SK-N-SH (cell line): Measurements from ENCODE around the gene SBSN.

Experiments used
- CHD2 ChIP-seq: fragments of 150-350 bp; IDR thresholded peaks from 2 replicates; pipeline ENCODE4 v1.6.1; 2018; ENCODE audit warnings: low read length; ENCODE audit not compliant: partially characterized antibody
- CTCF ChIP-seq: fragments of 200-600 bp; sonication (generic); IDR thresholded peaks from 2 replicates; pipeline ENCODE4 v1.6.1; 2017; ENCODE audit warnings: antibody characterized with exemption, mild to moderate bottlenecking, moderate library complexity
- EP300 ChIP-seq, 2 experiments: IDR thresholded peaks; 2 replicates each; pipeline versions ENCODE4 v1.4.0 to v1.6.1; 2012; ENCODE audit warnings: borderline replicate concordance in 1 of 2, low read depth in 1 of 2, low read length in 1 of 2
- FOXM1 ChIP-seq: IDR thresholded peaks from 2 replicates; pipeline ENCODE4 v1.4.0; 2012; ENCODE audit warnings: low read depth, mild to moderate bottlenecking
- MXI1 ChIP-seq: IDR thresholded peaks from 2 replicates; pipeline ENCODE4 v1.6.1; 2012; ENCODE audit warnings: mild to moderate bottlenecking, low read depth, low read length, improper control_type of control experiment
- NRF1 ChIP-seq: IDR thresholded peaks from 2 replicates; pipeline ENCODE4 v1.6.1; 2012; ENCODE audit warnings: low read depth, mild to moderate bottlenecking, low read length
- POLR2AphosphoS5 ChIP-seq: IDR thresholded peaks from 2 replicates; pipeline ENCODE4 v1.6.1; 2012; ENCODE audit warnings: low read depth, low read length
- REST ChIP-seq: IDR thresholded peaks from 2 replicates; pipeline ENCODE4 v1.6.1; 2012; ENCODE audit warnings: mild to moderate bottlenecking, low read depth, low read length, moderate library complexity
- SMC3 ChIP-seq: IDR thresholded peaks from 2 replicates; pipeline ENCODE4 v1.6.1; 2012; ENCODE audit warnings: low read depth, low read length, improper control_type of control experiment
- TAF1 ChIP-seq: IDR thresholded peaks from 2 replicates; pipeline ENCODE4 v1.6.1; 2012; ENCODE audit warnings: low read depth, mild to moderate bottlenecking, low read length, moderate library complexity, borderline replicate concordance
- TCF12 ChIP-seq: IDR thresholded peaks from 2 replicates; pipeline ENCODE4 v1.4.0; 2012
- YY1 ChIP-seq: IDR thresholded peaks from 2 replicates; pipeline ENCODE4 v1.4.0; 2012; ENCODE audit warnings: low read depth, mild to moderate bottlenecking

GRCh38 chr19:35498984-35499527 is 29.1 kb downstream of the SBSN start:
- no peak for TF ChIP-seq CHD2
- no peak for TF ChIP-seq CTCF
- no peak for TF ChIP-seq SMC3
- TF ChIP-seq MXI1: no peak
- TF ChIP-seq POLR2AphosphoS5: no peak
- TF ChIP-seq REST: no peak
- TF ChIP-seq TAF1: no peak
- TF ChIP-seq NRF1: no peak
- no peak for TF ChIP-seq TCF12
- no peak for TF ChIP-seq FOXM1
- TF ChIP-seq YY1: no peak
- no peak for TF ChIP-seq EP300 (IDR thresholded peaks at IDR 0.05; ENCODE audit: borderline replicate concordance in 1 of 2, low read depth in 1 of 2, low read length in 1 of 2)
